GM19099 (cell line): ENCODE measurements around the gene KIAA1671.

Experiments
- POLR2A ChIP-seq: IDR thresholded peaks from 3 replicates; pipeline ENCODE4 v1.6.1; 2011; ENCODE audit warnings: low read depth; ENCODE audit not compliant: insufficient read length; ENCODE audit errors: extremely low read depth

KIAA1671 gene

GRCh38 chr22:25208743-25209505 lies 256.4 kb downstream of the KIAA1671 start:
- no peak for TF ChIP-seq POLR2A

GRCh38 chr22:25210793-25211192 lies 258.3 kb downstream of the KIAA1671 start:
- no peak for TF ChIP-seq POLR2A

- no peak for TF ChIP-seq POLR2A
Measured at GRCh38 chr22:25212337-25212736, 259.8 kb downstream of the KIAA1671 start.

GRCh38 chr22:25213221-25213620 lies 260.7 kb downstream of the KIAA1671 start:
- TF ChIP-seq POLR2A: no peak

- TF ChIP-seq POLR2A: no peak
Measured at GRCh38 chr22:25216230-25216629, 263.7 kb downstream of the KIAA1671 start.

- TF ChIP-seq POLR2A: no peak
Measured at GRCh38 chr22:25219211-25219689, 266.7 kb downstream of the KIAA1671 start, which contains the start of gene CRYBB2. Gene CRYBB2, plus strand, starts transcription at chr22:25219639. Its CDS starts 1,791 bp downstream, at chr22:25221430.

GRCh38 chr22:25219948-25220442 lies 267.5 kb downstream of the KIAA1671 start:
- no peak for TF ChIP-seq POLR2A

- no peak for TF ChIP-seq POLR2A
Measured at GRCh38 chr22:25221790-25222189, 269.3 kb downstream of the KIAA1671 start.

- TF ChIP-seq POLR2A: no peak
Measured at GRCh38 chr22:25223269-25223850, 270.8 kb downstream of the KIAA1671 start.

- no peak for TF ChIP-seq POLR2A
Measured at GRCh38 chr22:25228822-25229221, 276.3 kb downstream of the KIAA1671 start.

- TF ChIP-seq POLR2A: no peak
Measured at GRCh38 chr22:25232301-25232700, 279.8 kb downstream of the KIAA1671 start.

- TF ChIP-seq POLR2A: no peak
Measured at GRCh38 chr22:25235547-25236290, 283.2 kb downstream of the KIAA1671 start.

- no peak for TF ChIP-seq POLR2A
Measured at GRCh38 chr22:25236417-25236816, 283.9 kb downstream of the KIAA1671 start.

- TF ChIP-seq POLR2A: no peak
Measured at GRCh38 chr22:25237503-25237902, 285.0 kb downstream of the KIAA1671 start.
